K562 (cell line): ENCODE measurements around the gene C10orf53. TPM values are rescaled to one million over a fixed set of nuclear protein-coding genes. Genes with fewer than 3 reads are reported as not detected.

ENCODE experiments used
- polyA plus RNA-seq, 8 experiments: library from polyadenylated mRNA; depleted of rRNA in 4 of 8; stranded (reverse) in 5 of 8; unstranded in 3 of 8; fragments of >200 nt; fragmentation: Nextera tagmentation in 2 of 8; fragmentation: Illumina TruSeq in 1 of 8; extraction: Ambion mirVana in 2 of 8; extraction: Trizol in 1 of 8; gene quantifications; 2 replicates each; pipeline versions ENCODE4 v1.2.1 to v1.2.3, GENCODE V29; 2011 to 2014; ENCODE audit warnings: inconsistent platforms in 1 of 8, missing spikeins in 1 of 8
- total RNA-seq, 7 experiments: library from RNA; depleted of rRNA in 6 of 7; stranded (reverse); fragments of >200 nt in 6 of 7; fragmentation: Illumina TruSeq in 2 of 7; extraction: Trizol in 2 of 7; gene quantifications; 2 replicates each; pipeline versions ENCODE4 v1.2.1 to v1.2.3, GENCODE V29; 2011 to 2021; ENCODE audit warnings: low replicate concordance in 1 of 7

Gene C10orf53
- total and polyA plus RNA-seq, 9 of the 15 experiments (the other 6 are each of a cell fraction or from before 2014, with no cell fraction given) = not detected

Other genes with a start within 250 kb of the C10orf53 start
- gene ERCC6, start 140.5 kb upstream of the C10orf53 start, total RNA-seq (2014; rRNA removed) = 7.1 and 7.8 TPM in 2 replicates
- 13.6 and 13.8 TPM in 2 replicates for gene ERCC6, start 140.5 kb upstream of the C10orf53 start, total RNA-seq (2014; rRNA removed; fragmentation: Illumina TruSeq; extraction: Trizol)
- 11.5 and 11.8 TPM in 2 replicates for gene ERCC6, start 140.5 kb upstream of the C10orf53 start, total RNA-seq (2015; rRNA removed; fragmentation: Illumina TruSeq; extraction: Trizol)
- gene ERCC6, start 140.5 kb upstream of the C10orf53 start, total RNA-seq (2021) = 15.7 and 17.3 TPM in 2 replicates
- 17.0 and 17.7 TPM in 2 replicates for gene ERCC6, start 140.5 kb upstream of the C10orf53 start, polyA plus RNA-seq (2011; rRNA removed)
- gene ERCC6, start 140.5 kb upstream of the C10orf53 start, polyA plus RNA-seq (2014; fragmentation: Illumina TruSeq; extraction: Trizol) = 9.1 and 11.6 TPM in 2 replicates
- 10 to 100 TPM in 1 of 2 experiments, 1 to 10 TPM in 1; 7.8 to 13.4 TPM for gene ERCC6, start 140.5 kb upstream of the C10orf53 start, polyA plus RNA-seq (2014; fragmentation: Nextera tagmentation; extraction: Ambion mirVana)
- 7.2 and 9.9 TPM in 2 replicates for gene ERCC6, start 140.5 kb upstream of the C10orf53 start, polyA plus RNA-seq (2014; rRNA removed)
- not detected in 2 replicates for gene SLC18A3, start 69.3 kb upstream of the C10orf53 start, total RNA-seq (2014; rRNA removed)
- not detected in 2 replicates for gene SLC18A3, start 69.3 kb upstream of the C10orf53 start, total RNA-seq (2014; rRNA removed; fragmentation: Illumina TruSeq; extraction: Trizol)
- gene SLC18A3, start 69.3 kb upstream of the C10orf53 start, total RNA-seq (2015; rRNA removed; fragmentation: Illumina TruSeq; extraction: Trizol) = not detected in 2 replicates
- gene SLC18A3, start 69.3 kb upstream of the C10orf53 start, total RNA-seq (2021) = not detected in 2 replicates
- gene SLC18A3, start 69.3 kb upstream of the C10orf53 start, polyA plus RNA-seq (2011; rRNA removed) = not detected in 2 replicates
- not detected in 2 replicates for gene SLC18A3, start 69.3 kb upstream of the C10orf53 start, polyA plus RNA-seq (2014; fragmentation: Illumina TruSeq; extraction: Trizol)
- gene SLC18A3, start 69.3 kb upstream of the C10orf53 start, polyA plus RNA-seq (2014; fragmentation: Nextera tagmentation; extraction: Ambion mirVana) = not detected
- gene SLC18A3, start 69.3 kb upstream of the C10orf53 start, polyA plus RNA-seq (2014; rRNA removed) = not detected in 2 replicates
- gene CHAT, start 65.6 kb upstream of the C10orf53 start, total RNA-seq (2014; rRNA removed) = not detected in 2 replicates
- not detected in 2 replicates for gene CHAT, start 65.6 kb upstream of the C10orf53 start, total RNA-seq (2014; rRNA removed; fragmentation: Illumina TruSeq; extraction: Trizol)
- gene CHAT, start 65.6 kb upstream of the C10orf53 start, total RNA-seq (2015; rRNA removed; fragmentation: Illumina TruSeq; extraction: Trizol) = not detected in 2 replicates
- gene CHAT, start 65.6 kb upstream of the C10orf53 start, total RNA-seq (2021) = not detected in 2 replicates
- gene CHAT, start 65.6 kb upstream of the C10orf53 start, polyA plus RNA-seq (2011; rRNA removed) = not detected in 2 replicates
- not detected in 2 replicates for gene CHAT, start 65.6 kb upstream of the C10orf53 start, polyA plus RNA-seq (2014; fragmentation: Illumina TruSeq; extraction: Trizol)
- gene CHAT, start 65.6 kb upstream of the C10orf53 start, polyA plus RNA-seq (2014; fragmentation: Nextera tagmentation; extraction: Ambion mirVana) = not detected
- not detected in 2 replicates for gene CHAT, start 65.6 kb upstream of the C10orf53 start, polyA plus RNA-seq (2014; rRNA removed)
- gene OGDHL, start 82.7 kb downstream of the C10orf53 start, total RNA-seq (2014; rRNA removed) = 0.94 and 0.95 TPM in 2 replicates
- gene OGDHL, start 82.7 kb downstream of the C10orf53 start, total RNA-seq (2014; rRNA removed; fragmentation: Illumina TruSeq; extraction: Trizol) = 0.45 and 0.51 TPM in 2 replicates
- gene OGDHL, start 82.7 kb downstream of the C10orf53 start, total RNA-seq (2015; rRNA removed; fragmentation: Illumina TruSeq; extraction: Trizol) = 0.72 and 0.91 TPM in 2 replicates
- 1.4 and 1.8 TPM in 2 replicates for gene OGDHL, start 82.7 kb downstream of the C10orf53 start, total RNA-seq (2021)
- 1.5 and 1.8 TPM in 2 replicates for gene OGDHL, start 82.7 kb downstream of the C10orf53 start, polyA plus RNA-seq (2011; rRNA removed)
- 0.80 and 1.2 TPM in 2 replicates for gene OGDHL, start 82.7 kb downstream of the C10orf53 start, polyA plus RNA-seq (2014; fragmentation: Illumina TruSeq; extraction: Trizol)
- gene OGDHL, start 82.7 kb downstream of the C10orf53 start, polyA plus RNA-seq (2014; fragmentation: Nextera tagmentation; extraction: Ambion mirVana) = under 1 TPM; 0.01 to 0.15 TPM
- 1.5 and 1.7 TPM in 2 replicates for gene OGDHL, start 82.7 kb downstream of the C10orf53 start, polyA plus RNA-seq (2014; rRNA removed)